Mesenchymal stem cell (in vitro differentiated cells and primary cell): ENCODE measurements around the gene TRPM3.

ENCODE experiments used
- DNase-seq: peaks from one replicate; pipeline ENCODE4 v3.0.0-alpha.2; 2013
- H2AFZ ChIP-seq: one replicate; pipeline ENCODE4 v1.6.1; 2013; ENCODE audit warnings: low read depth, mild to moderate bottlenecking, control low read depth, inconsistent platforms, low read length, moderate library complexity
- H2AK5ac ChIP-seq: 2 replicates; pipeline ENCODE4 v1.6.1; 2013; ENCODE audit warnings: low read length, moderate library complexity, mild to moderate bottlenecking, inconsistent platforms; ENCODE audit not compliant: severe bottlenecking
- H2BK120ac ChIP-seq: one replicate; pipeline ENCODE4 v1.6.1; 2013; ENCODE audit warnings: low read depth, mild to moderate bottlenecking, inconsistent platforms, low read length, moderate library complexity
- H2BK12ac ChIP-seq, 2 experiments: one replicate each; pipeline ENCODE4 v1.6.1; 2013; ENCODE audit warnings: inconsistent platforms in 2 of 2, low read length in 2 of 2, mild to moderate bottlenecking in 2 of 2, moderate library complexity in 2 of 2, control low read depth in 1 of 2
- H2BK15ac ChIP-seq: one replicate; pipeline ENCODE4 v1.6.1; 2013; ENCODE audit warnings: mild to moderate bottlenecking, low read depth, inconsistent platforms; ENCODE audit not compliant: poor library complexity, severe bottlenecking
- H2BK5ac ChIP-seq: 2 replicates; pipeline ENCODE4 v1.6.1; 2013; ENCODE audit warnings: low read depth, mild to moderate bottlenecking, low read length, control low read depth, inconsistent platforms; ENCODE audit not compliant: poor library complexity, severe bottlenecking
- H3K14ac ChIP-seq, 2 experiments: one replicate each; pipeline ENCODE4 v1.6.1; 2013; ENCODE audit warnings: inconsistent platforms in 2 of 2, low read length in 2 of 2, control low read depth in 1 of 2, mild to moderate bottlenecking in 1 of 2, moderate library complexity in 1 of 2
- H3K18ac ChIP-seq, 2 experiments: one replicate each; pipeline ENCODE4 v1.6.1; 2013; ENCODE audit warnings: inconsistent platforms in 2 of 2, low read length in 2 of 2, control low read depth in 1 of 2, low read depth in 1 of 2, mild to moderate bottlenecking in 1 of 2
- H3K23ac ChIP-seq, 2 experiments: one replicate each; pipeline ENCODE4 v1.6.1; 2013; ENCODE audit warnings: inconsistent platforms in 2 of 2, low read length in 2 of 2, mild to moderate bottlenecking in 2 of 2, moderate library complexity in 2 of 2, control low read depth in 1 of 2
- H3K27ac ChIP-seq: 2 replicates; pipeline ENCODE4 v1.5.1; 2013; ENCODE audit warnings: mild to moderate bottlenecking, moderate library complexity, low read length, control low read depth, inconsistent platforms; ENCODE audit not compliant: poor library complexity, severe bottlenecking
- H3K27me3 ChIP-seq, 2 experiments: 2 replicates each; pipeline versions ENCODE4 v1.6.1 to v1.7.0; 2013; ENCODE audit warnings: low read length in 2 of 2, mild to moderate bottlenecking in 2 of 2, moderate library complexity in 2 of 2, control low read depth in 1 of 2, inconsistent platforms in 1 of 2; ENCODE audit not compliant: control insufficient read depth in 1 of 2, insufficient read depth in 1 of 2
- H3K36me3 ChIP-seq, 2 experiments: 2 replicates each; pipeline versions ENCODE4 v1.6.1 to v1.7.0; 2013; ENCODE audit warnings: low read length in 2 of 2, control low read depth in 1 of 2, inconsistent platforms in 1 of 2, low read depth in 1 of 2, mild to moderate bottlenecking in 1 of 2; ENCODE audit not compliant: insufficient read depth in 2 of 2, control insufficient read depth in 1 of 2
- H3K4ac ChIP-seq, 2 experiments: one replicate each; pipeline ENCODE4 v1.6.1; 2013; ENCODE audit warnings: inconsistent platforms in 2 of 2, low read length in 2 of 2, mild to moderate bottlenecking in 2 of 2, moderate library complexity in 2 of 2, control low read depth in 1 of 2, low read depth in 1 of 2
- H3K4me1 ChIP-seq: 2 replicates; pipeline ENCODE4 v1.6.1; 2013; ENCODE audit warnings: low read depth, low read length, control low read depth; ENCODE audit not compliant: control insufficient read depth, insufficient read depth
- H3K4me2 ChIP-seq: 2 replicates; pipeline ENCODE4 v1.6.1; 2013; ENCODE audit warnings: low read length, mild to moderate bottlenecking, inconsistent platforms; ENCODE audit not compliant: poor library complexity, severe bottlenecking
- H3K4me3 ChIP-seq, 2 experiments: 2 replicates each; pipeline versions ENCODE4 v1.5.1 to v1.7.0; 2013; ENCODE audit warnings: low read length in 2 of 2, mild to moderate bottlenecking in 2 of 2, control low read depth in 1 of 2, low read depth in 1 of 2; ENCODE audit not compliant: insufficient read depth in 1 of 2
- H3K79me1 ChIP-seq: replicated peaks from 2 replicates; pipeline ENCODE4 v1.6.1; 2013; ENCODE audit warnings: mild to moderate bottlenecking, control low read depth, low read length, inconsistent platforms; ENCODE audit not compliant: poor library complexity, severe bottlenecking
- H3K9ac ChIP-seq: 2 replicates; pipeline ENCODE4 v1.7.0; 2013; ENCODE audit warnings: mild to moderate bottlenecking, low read length, moderate library complexity
- H3K9me3 ChIP-seq: 2 replicates; pipeline ENCODE4 v1.7.0; 2013; ENCODE audit warnings: mild to moderate bottlenecking, low read length; ENCODE audit not compliant: control insufficient read depth
- H4K8ac ChIP-seq: one replicate; pipeline ENCODE4 v1.6.1; 2013; ENCODE audit warnings: inconsistent platforms, mild to moderate bottlenecking, low read length, moderate library complexity
- H4K91ac ChIP-seq: one replicate; pipeline ENCODE4 v1.6.1; 2013; ENCODE audit warnings: mild to moderate bottlenecking, low read length, inconsistent platforms
- WGBS: methylation state at CpG from one replicate; pipeline ENCODE4 v1.1.7; 2013; ENCODE audit warnings: mixed read lengths; 5-methylcytosine and 5-hydroxymethylcytosine counted together

The TRPM3 gene

DNA sequence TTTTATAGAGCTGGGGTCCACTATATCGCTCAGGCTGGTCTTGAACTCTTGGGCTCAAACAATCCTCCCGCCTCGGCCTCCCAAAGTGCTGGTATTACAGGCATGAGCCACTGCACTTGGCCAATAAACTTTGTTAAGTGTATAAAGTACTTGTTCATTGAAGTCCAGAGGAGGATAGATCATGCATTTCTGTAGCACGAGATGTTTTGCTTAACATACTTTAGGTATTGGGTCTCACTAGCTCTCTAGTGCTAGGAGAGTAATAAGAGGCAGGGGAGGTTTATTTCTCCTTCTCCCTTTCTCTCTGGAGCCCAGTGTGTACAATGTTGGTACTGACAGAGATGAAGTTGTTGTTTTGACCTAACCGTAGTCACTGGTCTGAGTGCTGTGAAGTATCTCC, 581.4 kb downstream of the TRPM3 start:
- no peak overlapping the region for H2AFZ ChIP-seq
- H2BK120ac ChIP-seq, result no peak overlapping the region
- WGBS, result 92% methylated on average over 4 of the region's 5 CpGs
- H3K4me3 ChIP-seq, result no peak overlapping the region
- H3K9me3 ChIP-seq, result no peaks in the 10 kb centered on the region
- H3K23ac ChIP-seq, result no peak overlapping the region
- no peak overlapping the region for H2BK5ac ChIP-seq
- no peak overlapping the region for H2AK5ac ChIP-seq
- H3K4me1 ChIP-seq, result no peaks in the 10 kb centered on the region
- no peak overlapping the region for H3K27ac ChIP-seq
- no peak overlapping the region for H4K91ac ChIP-seq
- H2BK15ac ChIP-seq, result no peak overlapping the region
- peak overlapping the region in 1 of 2 experiments; percentile 34 for H2BK12ac ChIP-seq
- H3K4ac ChIP-seq, result no peak overlapping the region
- H3K79me1 ChIP-seq, result no peaks in the 10 kb centered on the region
- H3K27me3 ChIP-seq, result no peaks in the 10 kb centered on the region
- no peak overlapping the region for H3K9ac ChIP-seq
- H3K4me2 ChIP-seq, result no peak overlapping the region
- H4K8ac ChIP-seq, result no peak overlapping the region
- H3K14ac ChIP-seq, result no peak overlapping the region
- no peak for DNase-seq
- no peak overlapping the region for H3K18ac ChIP-seq
- no peaks in the 10 kb centered on the region for H3K36me3 ChIP-seq

GRCh38 chr9:70539526-70539925, 581.9 kb downstream of the TRPM3 start:
- no peak overlapping the region for H2BK120ac ChIP-seq
- H3K4me3 ChIP-seq, result no peak overlapping the region
- H3K27ac ChIP-seq, result no peak overlapping the region
- no peak overlapping the region for H3K9ac ChIP-seq
- H2BK12ac ChIP-seq, result no peak overlapping the region
- H2BK15ac ChIP-seq, result no peak overlapping the region
- 45% methylated on average over 1 of the region's 1 CpG for WGBS
- no peaks in the 10 kb centered on the region for H3K36me3 ChIP-seq
- H4K8ac ChIP-seq, result no peak overlapping the region
- no peaks in the 10 kb centered on the region for H3K9me3 ChIP-seq
- H2AFZ ChIP-seq, result no peak overlapping the region
- H3K27me3 ChIP-seq, result no peaks in the 10 kb centered on the region
- H4K91ac ChIP-seq, result no peak overlapping the region
- no peak overlapping the region for H3K4ac ChIP-seq
- no peak overlapping the region for H3K4me2 ChIP-seq
- DNase-seq, result no peak
- no peak overlapping the region for H3K14ac ChIP-seq
- H3K4me1 ChIP-seq, result no peaks in the 10 kb centered on the region
- no peak overlapping the region for H3K23ac ChIP-seq
- no peaks in the 10 kb centered on the region for H3K79me1 ChIP-seq
- no peak overlapping the region for H3K18ac ChIP-seq
- no peak overlapping the region for H2AK5ac ChIP-seq
- H2BK5ac ChIP-seq, result no peak overlapping the region

DNA sequence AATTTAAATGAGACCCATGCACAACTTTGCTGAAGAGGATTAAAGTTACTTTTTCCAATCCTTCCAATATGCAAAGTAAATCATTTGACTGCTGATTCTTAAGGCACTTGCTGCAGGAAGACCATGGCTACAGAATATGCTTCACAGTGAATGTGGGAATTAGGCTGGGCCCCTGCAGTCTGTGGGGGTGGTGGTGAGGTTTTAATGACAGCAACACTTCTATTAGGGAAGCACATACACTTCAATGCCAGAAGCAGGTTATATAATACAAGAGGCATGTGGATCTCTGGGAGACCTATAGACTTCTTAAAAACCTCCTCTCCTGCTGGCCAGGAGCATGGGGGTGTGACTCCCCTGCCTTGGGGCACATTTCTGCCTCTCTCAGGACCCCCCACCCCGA, 582.4 kb downstream of the TRPM3 start:
- Histone ChIP-seq H3K4me2 (no peak overlapping the region), H2AFZ (no peak overlapping the region), H3K9ac (no peak overlapping the region), H3K4ac (no peak overlapping the region), H4K8ac (no peak overlapping the region), H3K36me3 (no peaks in the 10 kb centered on the region), H3K9me3 (no peaks in the 10 kb centered on the region), H2BK15ac (no peak overlapping the region), H2BK12ac (no peak overlapping the region), H3K18ac (no peak overlapping the region), H2BK5ac (no peak overlapping the region), H2AK5ac (no peak overlapping the region), H3K27ac (no peak overlapping the region), H3K79me1 (no peaks in the 10 kb centered on the region), H4K91ac (no peak overlapping the region), H3K4me1 (no peaks in the 10 kb centered on the region), H2BK120ac (no peak overlapping the region), H3K23ac (no peak overlapping the region), H3K27me3 (no peaks in the 10 kb centered on the region), H3K14ac (no peak overlapping the region), H3K4me3 (no peak overlapping the region)
- WGBS, result 40% methylated on average over 1 of the region's 1 CpG
- DNase-seq, result no peak

GRCh38 chr9:70537084-70537483, 584.3 kb downstream of the TRPM3 start:
- H3K18ac ChIP-seq, result no peak overlapping the region
- H3K9ac ChIP-seq, result no peak overlapping the region
- H3K79me1 ChIP-seq, result no peaks in the 10 kb centered on the region
- H3K36me3 ChIP-seq, result no peaks in the 10 kb centered on the region
- H2BK120ac ChIP-seq, result no peak overlapping the region
- H3K23ac ChIP-seq, result no peak overlapping the region
- DNase-seq, result no peak
- H4K91ac ChIP-seq, result no peak overlapping the region
- H3K27ac ChIP-seq, result no peak overlapping the region
- no peak overlapping the region for H2BK15ac ChIP-seq
- H2AFZ ChIP-seq, result no peak overlapping the region
- no peak overlapping the region for H3K4ac ChIP-seq
- H2BK5ac ChIP-seq, result no peak overlapping the region
- H2AK5ac ChIP-seq, result no peak overlapping the region
- no peak overlapping the region for H3K14ac ChIP-seq
- H3K4me1 ChIP-seq, result no peaks in the 10 kb centered on the region
- H3K27me3 ChIP-seq, result no peaks in the 10 kb centered on the region
- 95% methylated on average over 21 of the region's 21 CpGs for WGBS
- no peak overlapping the region for H3K4me3 ChIP-seq
- no peaks in the 10 kb centered on the region for H3K9me3 ChIP-seq
- H3K4me2 ChIP-seq, result no peak overlapping the region
- no peak overlapping the region for H4K8ac ChIP-seq
- H2BK12ac ChIP-seq, result no peak overlapping the region
